HG02981 (cell line): ENCODE results near the gene MUSK.
"Not testable (repeated sequence)": the region's sequence is repeated elsewhere in the genome, so short reads cannot be mapped to it uniquely, and the experiment has no call there.

Experiments
- ATAC-seq: cut with Tn5 transposase; IDR thresholded peaks from one replicate; pipeline ENCODE4 v1.9.1; 2021; ENCODE audit warnings: mild to moderate bottlenecking, moderate library complexity; ENCODE audit not compliant: unreplicated experiment

MUSK gene

GRCh38 chr9:110691002-110691549, 22.5 kb downstream of the MUSK start:
- ATAC-seq: no peak

GRCh38 chr9:110695846-110696245, 27.3 kb downstream of the MUSK start:
- ATAC-seq: not testable (repeated sequence)

- no peak for ATAC-seq
Observed at GRCh38 chr9:110700953-110701352, 32.4 kb downstream of the MUSK start.

GRCh38 chr9:110703669-110704068, 35.1 kb downstream of the MUSK start:
- no peak for ATAC-seq

- ATAC-seq: no peak
Observed at GRCh38 chr9:110707419-110707818, 38.8 kb downstream of the MUSK start.

GRCh38 chr9:110710420-110710819, 41.8 kb downstream of the MUSK start:
- no peak for ATAC-seq

GRCh38 chr9:110712955-110713354, 44.4 kb downstream of the MUSK start:
- ATAC-seq: no peak

- no peak for ATAC-seq
Observed at GRCh38 chr9:110714314-110714713, 45.7 kb downstream of the MUSK start.

- no peak for ATAC-seq
Observed at GRCh38 chr9:110728058-110728457, 59.5 kb downstream of the MUSK start.

GRCh38 chr9:110729641-110730040, 61.0 kb downstream of the MUSK start:
- ATAC-seq: no peak

GRCh38 chr9:110731437-110732028, 62.9 kb downstream of the MUSK start:
- ATAC-seq: no peak

- ATAC-seq: no peak
Observed at GRCh38 chr9:110738982-110739381, 70.4 kb downstream of the MUSK start.

GRCh38 chr9:110742741-110743371, 74.3 kb downstream of the MUSK start:
- no peak for ATAC-seq

- ATAC-seq: no peak
Observed at GRCh38 chr9:110744715-110745384, 76.3 kb downstream of the MUSK start.

- ATAC-seq: no peak
Observed at GRCh38 chr9:110745676-110746075, 77.1 kb downstream of the MUSK start.

GRCh38 chr9:110746211-110746930, 77.8 kb downstream of the MUSK start:
- no peak for ATAC-seq

- ATAC-seq: no peak
Observed at GRCh38 chr9:110748251-110748893, 79.8 kb downstream of the MUSK start.

GRCh38 chr9:110750272-110750671, 81.7 kb downstream of the MUSK start:
- no peak for ATAC-seq

GRCh38 chr9:110751971-110752370, 83.4 kb downstream of the MUSK start:
- no peak for ATAC-seq

- no peak for ATAC-seq
Observed at GRCh38 chr9:110752766-110753165, 84.2 kb downstream of the MUSK start.

- ATAC-seq: no peak
Observed at GRCh38 chr9:110753731-110754231, 85.2 kb downstream of the MUSK start.
